ENCODE measurements around the gene ZNF639. TPM values are rescaled to one million over a fixed set of nuclear protein-coding genes. Genes with fewer than 3 reads are reported as not detected.

The ZNF639 gene
- total RNA-seq, 1 donor from 2014 or later = 14.1 TPM

GRCh38 chr3:179318876-179319275 is 4.0 kb upstream of the ZNF639 start:
- peak; percentile 22 for ATAC-seq

- ATAC-seq = no peak
Measured at GRCh38 chr3:179321668-179322285, 1.1 kb upstream of the ZNF639 start.

DNA sequence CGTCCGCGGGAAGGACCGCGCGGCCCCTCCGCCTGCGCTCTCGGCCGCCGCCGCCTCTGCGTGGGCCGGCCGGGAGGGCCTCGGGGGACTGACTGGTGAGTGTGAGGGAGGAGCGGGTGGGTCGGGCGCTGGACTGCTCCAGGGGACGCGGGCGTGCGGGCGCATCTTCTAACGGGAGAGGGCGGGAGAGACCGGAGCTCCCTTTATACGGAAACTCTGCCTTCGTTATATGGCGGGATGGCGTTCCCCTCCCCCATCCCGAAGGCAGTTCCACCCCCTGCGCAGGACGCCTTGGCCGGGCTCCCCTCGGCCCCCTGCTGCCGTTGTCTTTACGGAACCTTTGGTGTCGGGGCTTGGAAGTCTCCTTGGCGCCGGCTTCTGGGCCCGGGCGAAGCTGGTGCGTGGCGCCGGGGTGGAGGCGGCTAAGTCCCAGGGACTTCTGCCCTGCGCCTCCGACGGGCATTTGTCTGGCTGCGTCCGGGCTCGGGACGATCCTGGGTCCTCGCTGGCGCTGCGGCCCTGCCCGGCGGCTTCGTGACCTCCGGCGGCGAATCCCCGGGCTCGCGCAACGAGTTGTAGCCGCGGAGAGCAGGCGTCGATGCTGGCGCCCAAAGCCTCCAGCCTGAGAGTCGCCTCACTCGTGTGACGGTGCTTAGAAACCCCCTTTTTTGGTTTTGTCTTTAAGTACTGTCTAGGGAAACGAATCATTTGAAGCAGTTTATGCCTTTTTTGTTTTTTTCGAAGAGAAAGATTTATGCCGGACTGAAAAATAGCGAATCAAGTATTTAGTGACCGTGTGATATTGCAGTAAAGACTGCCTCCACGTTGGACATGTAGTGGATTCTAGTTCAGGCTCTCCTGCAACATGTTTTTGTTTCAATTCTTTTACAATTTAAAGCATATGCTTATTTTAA is 623 bp downstream of the ZNF639 start:
- peak; percentile 67 for ATAC-seq

DNA sequence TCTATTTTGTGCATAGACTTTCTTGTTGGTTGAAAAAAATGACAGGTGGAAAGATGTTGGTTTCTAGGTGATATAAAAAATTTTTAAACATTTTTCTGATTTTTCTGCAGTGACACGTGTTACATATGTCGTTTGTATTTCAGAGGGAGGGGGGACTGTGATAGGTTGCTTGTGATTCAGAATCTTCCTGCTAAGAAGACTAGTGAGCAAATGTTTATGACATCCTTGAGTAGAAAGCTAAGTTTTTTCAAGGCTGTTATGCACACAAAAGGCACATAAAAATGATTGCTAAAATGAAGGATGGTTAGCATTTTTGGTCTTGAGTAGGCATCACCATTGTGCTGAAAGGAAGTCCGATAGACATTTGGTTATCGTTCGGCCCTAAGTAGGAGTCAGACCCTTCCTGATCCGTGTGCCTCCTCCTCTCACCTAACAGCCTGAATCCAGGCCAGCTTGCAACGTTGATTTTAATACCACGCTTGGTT is 1.5 kb downstream of the ZNF639 start:
- ATAC-seq = no peak

DNA sequence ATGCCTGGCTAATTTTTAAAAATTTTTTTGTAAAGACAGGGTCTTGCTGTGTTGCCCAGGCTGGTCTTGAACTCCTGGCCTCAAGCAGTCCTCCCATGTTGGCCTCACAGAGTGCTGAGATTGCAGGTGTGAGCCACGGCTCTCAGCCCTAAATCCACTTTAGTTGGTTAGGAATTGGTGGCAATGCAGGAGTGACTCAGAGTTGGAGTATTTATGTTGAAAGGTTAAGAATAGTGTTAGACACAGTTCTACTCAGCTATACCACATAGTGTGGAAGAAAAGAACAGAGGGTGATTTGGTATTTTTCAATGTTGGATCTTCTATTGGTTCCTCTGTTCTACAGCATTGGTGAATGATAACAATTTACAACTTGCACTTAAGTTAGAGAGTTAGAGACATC is 7.6 kb downstream of the ZNF639 start:
- ATAC-seq = no peak

GRCh38 chr3:179332240-179332639 is 9.4 kb downstream of the ZNF639 start:
- no peak for ATAC-seq

DNA sequence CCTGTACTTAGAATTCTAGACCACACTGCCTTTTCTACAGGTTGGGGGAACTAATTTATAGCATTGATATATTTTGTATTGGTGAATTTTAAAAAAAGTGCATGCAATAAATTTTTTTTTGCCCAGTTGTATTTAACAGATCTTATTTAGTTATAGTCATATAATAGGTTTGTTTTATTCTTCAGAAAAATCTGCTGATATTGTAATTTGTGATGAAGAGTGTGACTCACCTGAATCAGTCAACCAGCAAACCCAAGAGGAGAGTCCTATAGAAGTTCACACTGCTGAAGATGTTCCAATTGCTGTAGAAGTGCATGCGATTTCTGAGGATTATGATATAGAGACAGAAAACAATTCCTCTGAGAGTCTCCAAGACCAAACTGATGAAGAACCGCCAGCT is 10.3 kb downstream of the ZNF639 start:
- ATAC-seq = no peak

- ATAC-seq = no peak
Measured at GRCh38 chr3:179336345-179336929, 13.6 kb downstream of the ZNF639 start.

GRCh38 chr3:179347345-179348194 is 24.7 kb downstream of the ZNF639 start, which contains the start of gene MFN1:
TSS of gene MFN1 (plus strand) at chr3:179347709. CDS start at chr3:179348852, 1,143 bp downstream.
- ATAC-seq = peak; percentile 99

DNA sequence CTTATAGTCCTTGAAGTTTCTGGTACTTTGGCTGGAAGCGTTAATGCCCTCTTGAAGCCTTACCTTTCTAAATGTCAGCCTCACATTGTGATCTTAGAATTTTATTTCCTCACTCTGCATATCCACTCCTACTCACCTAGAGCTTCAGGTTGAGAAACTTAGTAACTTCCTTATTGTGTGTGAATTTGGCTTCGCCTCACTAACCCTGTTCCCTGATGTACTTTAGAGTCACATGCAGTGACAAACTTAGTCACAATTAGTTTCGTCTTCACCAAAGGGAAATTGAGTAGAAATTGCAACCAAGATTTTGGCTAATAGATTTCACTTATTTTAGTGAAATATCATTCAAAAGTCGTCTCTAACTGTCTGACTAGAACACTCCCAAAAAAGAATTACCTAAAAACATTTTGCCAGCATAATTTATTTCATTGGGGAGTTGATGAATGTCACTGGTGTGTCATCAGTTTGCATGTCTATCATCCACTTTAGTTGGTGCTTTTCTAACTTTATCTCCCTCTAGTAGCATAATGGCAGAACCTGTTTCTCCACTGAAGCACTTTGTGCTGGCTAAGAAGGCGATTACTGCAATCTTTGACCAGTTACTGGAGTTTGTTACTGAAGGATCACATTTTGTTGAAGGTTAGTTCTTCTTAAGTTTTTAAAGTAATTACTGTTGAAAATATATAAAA is 25.6 kb downstream of the ZNF639 start:
- peak; percentile 73 for ATAC-seq

GRCh38 chr3:179355996-179356395 is 33.2 kb downstream of the ZNF639 start:
- no peak for ATAC-seq

DNA sequence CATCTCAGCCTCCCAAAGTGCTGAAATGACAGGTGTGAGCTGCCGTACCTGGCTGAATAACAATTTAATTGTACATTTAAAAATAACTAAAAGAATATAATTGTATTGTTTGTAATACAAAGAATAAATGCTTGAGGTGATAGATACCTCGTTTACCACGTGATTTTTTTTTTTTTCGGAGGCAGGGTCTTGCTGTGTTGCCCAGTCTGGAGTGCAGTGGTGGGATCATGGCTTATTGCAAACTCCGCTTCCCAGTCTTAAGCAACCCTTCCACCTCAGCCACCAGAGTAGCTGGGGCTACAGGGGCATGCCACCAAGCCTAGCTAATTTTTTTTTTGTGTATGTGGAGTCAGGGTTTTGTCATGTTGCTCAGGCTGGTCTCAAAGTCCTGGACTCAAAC is 40.5 kb downstream of the ZNF639 start:
- ATAC-seq = no peak

- no peak for ATAC-seq
Measured at GRCh38 chr3:179369621-179370020, 46.8 kb downstream of the ZNF639 start.

DNA sequence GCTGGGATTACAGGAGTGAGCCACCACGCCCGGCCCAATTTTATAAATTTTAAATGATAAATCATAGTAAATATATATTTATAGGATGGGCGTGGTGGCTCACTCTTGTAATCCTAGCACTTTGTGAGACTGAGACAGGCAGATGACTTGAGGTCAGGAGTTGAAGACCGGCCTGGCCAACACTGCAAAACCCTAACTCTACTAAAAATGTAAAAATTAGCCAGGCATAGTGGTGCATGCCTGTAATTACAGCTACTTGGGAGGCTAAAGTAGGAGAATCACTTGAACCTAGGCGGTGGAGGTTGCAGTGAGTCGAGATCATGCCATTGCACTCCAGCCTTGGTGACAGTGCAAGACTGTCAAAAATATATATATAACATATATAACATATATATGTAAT is 51.1 kb downstream of the ZNF639 start:
- ATAC-seq = no peak

GRCh38 chr3:179375091-179375999 is 52.5 kb downstream of the ZNF639 start:
- ATAC-seq = no peak

DNA sequence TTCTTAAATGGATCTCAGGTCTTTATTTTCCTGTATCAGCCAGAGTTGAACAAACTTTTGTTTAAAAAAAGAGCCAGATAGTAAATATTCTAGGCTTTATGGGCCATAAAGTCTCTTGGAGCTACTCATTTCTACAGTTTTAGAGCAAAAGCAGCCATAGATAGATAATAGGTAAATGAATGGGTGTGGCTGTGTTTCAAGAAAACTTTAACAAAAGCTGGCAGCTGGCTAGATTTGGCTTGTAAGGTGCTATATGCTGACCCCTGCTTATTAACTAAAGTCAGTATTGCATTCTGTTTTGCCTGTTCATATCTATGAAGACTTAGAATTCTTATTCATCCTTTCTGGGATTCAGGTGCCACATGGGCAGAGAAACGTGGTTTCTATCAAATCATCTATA is 53.6 kb downstream of the ZNF639 start:
- no peak for ATAC-seq

Measured in esophagus mucosa (tissue), 1 donor.